Keratinocyte (primary cell): Measurements from ENCODE around the gene BHLHE40. TPM values are rescaled to one million over a fixed set of nuclear protein-coding genes. Genes with fewer than 3 reads are reported as not detected.

Experiments
- DNase-seq: peaks from one replicate; pipeline ENCODE4 v3.0.0-alpha.2; 2011; ENCODE audit warnings: low read depth, missing footprints, low spot score
- FAIRE-seq: peaks from 2 replicates; lab custom pipeline; 2011; peaks lifted over from hg19 to GRCh38; lab: Jason Lieb, UNC
- H2AFZ ChIP-seq: 2 replicates; pipeline ENCODE4 v1.6.0; 2012; ENCODE audit warnings: low read length, control low read depth, inconsistent platforms; ENCODE audit not compliant: control insufficient read depth
- H3K27ac ChIP-seq: 2 replicates; pipeline ENCODE4 v1.5.1; 2011; ENCODE audit warnings: low read length; ENCODE audit not compliant: control insufficient read depth, insufficient read depth
- H3K27me3 ChIP-seq: 3 replicates; pipeline ENCODE4 v1.6.0; 2011; ENCODE audit warnings: low read length; ENCODE audit not compliant: control insufficient read depth, insufficient read depth; ENCODE audit errors: extremely low read depth
- H3K36me3 ChIP-seq, 2 experiments: 2 replicates in 1 of 2; 3 replicates in 1 of 2; pipeline ENCODE4 v1.5.1; 2011; ENCODE audit warnings: low read length in 2 of 2, mild to moderate bottlenecking in 1 of 2; ENCODE audit not compliant: control insufficient read depth in 2 of 2, insufficient read depth in 2 of 2; ENCODE audit errors: extremely low read depth in 1 of 2
- H3K4me1 ChIP-seq: 3 replicates; pipeline ENCODE4 v1.5.1; 2011; ENCODE audit warnings: low read length; ENCODE audit not compliant: control insufficient read depth, insufficient read depth; ENCODE audit errors: extremely low read depth
- H3K4me2 ChIP-seq: 3 replicates; pipeline ENCODE4 v1.6.0; 2011; ENCODE audit warnings: low read depth, low read length; ENCODE audit not compliant: control insufficient read depth, insufficient read depth; ENCODE audit errors: extremely low read depth
- H3K4me3 ChIP-seq, 3 experiments: fragments of 200-600 bp in 1 of 3; sonication (generic) in 1 of 3; 2 replicates in 2 of 3; 3 replicates in 1 of 3; pipeline ENCODE4 v1.5.1; 2011 to 2016; ENCODE audit warnings: low read length in 3 of 3, mild to moderate bottlenecking in 3 of 3, control low read depth in 2 of 3, inconsistent platforms in 1 of 3, low read depth in 1 of 3, mixed read lengths in 1 of 3, mixed run types in 1 of 3, moderate library complexity in 1 of 3; ENCODE audit not compliant: control insufficient read depth in 2 of 3, insufficient read depth in 2 of 3; ENCODE audit errors: extremely low read depth in 1 of 3
- H3K79me2 ChIP-seq: 2 replicates; pipeline ENCODE4 v1.6.0; 2012; ENCODE audit warnings: low read length; ENCODE audit not compliant: control insufficient read depth, insufficient read depth
- H3K9ac ChIP-seq: 3 replicates; pipeline ENCODE4 v1.6.0; 2011; ENCODE audit warnings: low read length; ENCODE audit not compliant: control insufficient read depth, insufficient read depth; ENCODE audit errors: extremely low read depth
- H3K9me1 ChIP-seq: 3 replicates; pipeline ENCODE4 v1.6.0; 2011; ENCODE audit warnings: low read length; ENCODE audit not compliant: control insufficient read depth, insufficient read depth; ENCODE audit errors: extremely low read depth
- H3K9me3 ChIP-seq: 2 replicates; pipeline ENCODE4 v1.5.1; 2012; ENCODE audit warnings: low read depth, low read length; ENCODE audit not compliant: control insufficient read depth
- H4K20me1 ChIP-seq: 3 replicates; pipeline ENCODE4 v1.6.0; 2011; ENCODE audit warnings: low read length; ENCODE audit not compliant: control insufficient read depth, insufficient read depth; ENCODE audit errors: extremely low read depth
- CTCF ChIP-seq, 3 experiments: IDR thresholded peaks in 1 of 3; conservative IDR thresholded peaks in 1 of 3; optimal IDR thresholded peaks in 1 of 3; 2 replicates in 2 of 3; 3 replicates in 1 of 3; pipeline versions ENCODE3 to v1.5.1; 2011; ENCODE audit warnings: low read length in 3 of 3, mild to moderate bottlenecking in 3 of 3, moderate library complexity in 2 of 3, control low read depth in 1 of 3, inconsistent platforms in 1 of 3; ENCODE audit not compliant: insufficient read depth in 2 of 3; ENCODE audit errors: extremely low read depth in 1 of 3
- EZH2 ChIP-seq: IDR thresholded peaks from one replicate; pipeline ENCODE4 v1.6.1; 2012; ENCODE audit warnings: inconsistent platforms, mild to moderate bottlenecking, low read length, moderate library complexity
- dilution Hi-C: fragments of 300-500 bp; cut with MboI; formaldehyde crosslinking; loops from one replicate; pipeline ENCODE4 v1.7.0; 2020; ENCODE audit warnings: low sequenced_read_pairs; ENCODE audit not compliant: extremely low pct_ligation_motif_present
- polyA plus RNA-seq, 5 experiments: library from polyadenylated mRNA; depleted of rRNA in 3 of 5; stranded (reverse) in 3 of 5; stranded (forward) in 1 of 5; unstranded in 1 of 5; fragments of >200 nt; gene quantifications; 1 replicate in 1 of 5; 2 replicates in 3 of 5; 3 replicates in 1 of 5; pipeline versions ENCODE4 v1.2.1 to v1.2.3, GENCODE V29; 2011 to 2012; ENCODE audit warnings: missing spikeins in 2 of 5, low read depth in 1 of 5, low replicate concordance in 1 of 5

BHLHE40 gene
- polyA plus RNA-seq, 1 donor (not counting 4 experiments of a cell fraction or from before 2014, with no cell fraction given) = 95.7 TPM

DNA sequence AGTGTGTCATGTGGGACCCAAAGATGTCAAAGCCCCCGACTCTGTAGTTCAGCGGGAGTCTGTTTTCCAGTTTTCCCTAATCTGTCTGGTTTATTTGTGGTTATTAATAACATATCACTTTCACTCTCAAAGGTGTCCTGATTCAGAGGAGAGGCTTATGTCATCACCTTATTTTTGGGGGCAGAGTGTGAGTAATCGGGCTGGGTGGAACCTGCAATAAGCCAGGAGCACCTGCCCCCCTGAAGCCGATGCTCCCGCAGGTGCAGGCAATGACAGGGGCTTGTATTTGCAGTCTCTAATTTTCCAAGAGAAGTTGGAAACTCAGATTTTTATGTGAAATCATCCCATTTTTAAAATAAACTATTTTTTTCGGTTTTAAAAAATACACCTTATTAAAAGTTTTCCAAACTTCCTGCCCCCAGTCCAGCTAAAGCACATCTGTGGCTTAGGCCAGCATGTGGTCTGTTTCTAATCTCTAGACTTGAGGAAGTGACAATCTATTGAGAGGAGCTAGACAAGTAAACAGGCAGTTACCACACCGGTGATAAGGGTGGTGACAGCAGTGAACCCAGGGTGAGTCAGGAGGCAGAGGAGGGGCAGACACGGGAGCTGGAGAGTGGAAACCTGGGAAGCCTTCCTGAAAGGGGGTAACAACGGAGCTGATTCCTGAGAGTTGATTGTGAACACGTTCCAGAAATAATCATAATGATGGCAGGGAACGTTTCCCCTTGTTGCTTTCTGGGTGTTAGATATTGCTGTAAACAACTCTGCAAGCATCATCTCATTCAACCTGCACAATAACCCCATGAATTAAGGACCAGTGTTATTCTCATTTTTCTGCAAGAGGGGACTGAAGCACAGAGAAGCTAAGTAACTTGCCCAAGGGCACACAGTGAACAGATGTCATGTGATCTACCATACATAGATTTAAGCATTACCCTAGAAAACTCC, 37.2 kb downstream of the BHLHE40 start:
- FAIRE-seq (no peak), DNase-seq (no peak)
- no peaks in the 10 kb centered on the region for H3K36me3 ChIP-seq
- no peaks in the 10 kb centered on the region for H3K9me3 ChIP-seq
- TF ChIP-seq EZH2 (no peak), CTCF (optimal IDR thresholded peaks at IDR 0.05 in 1 of 3, IDR thresholded peaks at IDR 0.05 in 1 of 3, conservative IDR thresholded peaks at IDR 0.05 in 1 of 3; ENCODE audit: extremely low read depth in 1 of 3, insufficient read depth in 2 of 3, low read length in 3 of 3) (no peak)
- H2AFZ ChIP-seq = no peak overlapping the region
- H3K79me2 ChIP-seq = no peaks in the 10 kb centered on the region
- no peaks in the 10 kb centered on the region for H3K27me3 ChIP-seq
- H3K9ac ChIP-seq = peak overlapping the region; percentile 24
- no peak overlapping the region for H3K4me3 ChIP-seq
- no peaks in the 10 kb centered on the region for H4K20me1 ChIP-seq
- H3K9me1 ChIP-seq = no peaks in the 10 kb centered on the region
- dilution Hi-C loops = no loop called here
- H3K4me1 ChIP-seq = peaks cover 81% of the 10 kb centered on the region
- peak overlapping the region; percentile 16 for H3K4me2 ChIP-seq
- peak overlapping the region; percentile 97 for H3K27ac ChIP-seq

DNA sequence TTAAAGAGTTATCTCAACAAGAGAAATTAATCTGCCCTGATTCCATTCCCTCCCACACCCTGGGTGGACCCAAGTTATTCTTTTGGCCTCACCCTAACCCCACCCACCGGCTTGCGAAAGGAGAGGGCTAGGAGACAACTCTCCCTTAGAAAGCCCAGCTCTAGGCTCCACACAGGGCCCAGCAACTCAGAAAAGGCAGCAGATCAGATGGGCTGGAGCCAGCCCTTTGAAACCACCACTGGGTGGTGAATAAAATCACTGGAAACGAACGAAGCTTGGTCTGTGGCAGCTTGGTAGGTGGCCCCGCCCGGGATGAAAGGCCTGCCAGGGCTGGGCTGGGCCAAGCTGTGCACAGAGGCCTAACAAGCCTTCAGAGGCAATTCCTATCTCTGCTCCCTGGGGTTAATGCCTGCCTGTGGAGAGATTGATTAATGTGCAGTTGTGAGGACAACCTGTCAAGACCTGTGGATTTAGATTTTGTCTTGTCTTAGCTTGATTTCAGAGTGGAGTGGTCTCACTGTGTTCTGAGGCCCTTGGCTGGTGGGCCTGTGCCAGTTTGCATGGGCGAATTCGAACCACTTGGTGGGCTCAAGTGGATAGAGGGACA, 38.8 kb downstream of the BHLHE40 start:
- no peak for DNase-seq
- dilution Hi-C loops = no loop called here
- H3K4me2 ChIP-seq = peak overlapping the region; percentile 44

More for the DNA sequence above, 38.8 kb downstream of the BHLHE40 start:
- Histone ChIP-seq H3K9me3 (no peaks in the 10 kb centered on the region), H2AFZ (no peak overlapping the region), H3K9ac (peak overlapping the region; percentile 79), H3K9me1 (no peaks in the 10 kb centered on the region), H3K36me3 (no peaks in the 10 kb centered on the region), H3K79me2 (no peaks in the 10 kb centered on the region), H3K4me1 (peaks cover 83% of the 10 kb centered on the region), H4K20me1 (no peaks in the 10 kb centered on the region), H3K27ac (peak overlapping the region; percentile 97), H3K27me3 (no peaks in the 10 kb centered on the region), H3K4me3 (no peak overlapping the region)
- FAIRE-seq = peak; percentile 67
- no peak for TF ChIP-seq CTCF (optimal IDR thresholded peaks at IDR 0.05 in 1 of 3, IDR thresholded peaks at IDR 0.05 in 1 of 3, conservative IDR thresholded peaks at IDR 0.05 in 1 of 3; ENCODE audit: extremely low read depth in 1 of 3, insufficient read depth in 2 of 3, low read length in 3 of 3)
- no peak for TF ChIP-seq EZH2
